ENCODE data around the gene SLC24A3.

Gene SLC24A3

GRCh38 chr20:19244291-19244690 lies 31.8 kb downstream of the SLC24A3 start:
- DNase-seq: no peak

- DNase-seq: no peak
Measured at GRCh38 chr20:19249106-19249879, 36.9 kb downstream of the SLC24A3 start.

GRCh38 chr20:19250346-19250745 lies 37.9 kb downstream of the SLC24A3 start:
- no peak for DNase-seq

GRCh38 chr20:19251506-19251905 lies 39.1 kb downstream of the SLC24A3 start:
- no peak for DNase-seq

- no peak for DNase-seq
Measured at GRCh38 chr20:19251958-19252357, 39.5 kb downstream of the SLC24A3 start.

GRCh38 chr20:19252451-19253120 lies 40.1 kb downstream of the SLC24A3 start:
- DNase-seq: no peak

- DNase-seq: no peak
Measured at GRCh38 chr20:19253316-19253715, 40.9 kb downstream of the SLC24A3 start.

GRCh38 chr20:19253916-19254820 lies 41.7 kb downstream of the SLC24A3 start:
- no peak for DNase-seq

- no peak for DNase-seq
Measured at GRCh38 chr20:19254956-19255355, 42.5 kb downstream of the SLC24A3 start.

- no peak for DNase-seq
Measured at GRCh38 chr20:19256085-19256484, 43.6 kb downstream of the SLC24A3 start.

GRCh38 chr20:19256906-19257595 lies 44.6 kb downstream of the SLC24A3 start:
- DNase-seq: no peak

GRCh38 chr20:19257865-19258264 lies 45.4 kb downstream of the SLC24A3 start:
- DNase-seq: no peak

- DNase-seq: no peak
Measured at GRCh38 chr20:19259141-19259591, 46.7 kb downstream of the SLC24A3 start.

GRCh38 chr20:19260412-19261090 lies 48.1 kb downstream of the SLC24A3 start:
- DNase-seq: no peak

GRCh38 chr20:19264191-19264590 lies 51.7 kb downstream of the SLC24A3 start:
- no peak for DNase-seq

GRCh38 chr20:19265646-19266374 lies 53.4 kb downstream of the SLC24A3 start:
- no peak for DNase-seq

- no peak for DNase-seq
Measured at GRCh38 chr20:19268426-19268825, 56.0 kb downstream of the SLC24A3 start.

- DNase-seq: no peak
Measured at GRCh38 chr20:19269737-19270340, 57.4 kb downstream of the SLC24A3 start.

GRCh38 chr20:19271879-19272651 lies 59.6 kb downstream of the SLC24A3 start:
- DNase-seq: no peak
